GM19099 (cell line): ENCODE results near the gene ST14.

Source experiments
- POLR2A ChIP-seq: IDR thresholded peaks from 3 replicates; pipeline ENCODE4 v1.6.1; 2011; ENCODE audit warnings: low read depth; ENCODE audit not compliant: insufficient read length; ENCODE audit errors: extremely low read depth

ST14 gene

DNA sequence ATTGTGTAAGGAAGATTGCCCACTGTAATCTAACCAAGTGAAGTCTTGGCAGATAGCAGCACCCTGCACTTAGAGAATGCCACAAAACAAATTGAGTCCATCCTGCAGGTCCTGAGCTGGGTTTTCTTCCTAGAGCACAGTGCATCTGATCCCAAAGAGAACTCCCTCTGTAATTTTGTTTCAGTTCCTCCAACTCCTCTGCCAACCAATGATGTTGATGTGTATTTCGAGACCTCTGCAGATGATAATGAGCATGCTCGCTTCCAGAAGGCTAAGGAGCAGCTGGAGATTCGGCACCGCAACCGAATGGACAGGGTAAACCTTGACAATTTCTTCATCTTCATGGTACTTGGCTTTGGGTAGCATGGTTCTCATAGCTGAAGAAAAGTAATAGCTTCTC, 33.1 kb upstream of the ST14 start:
- no peak for TF ChIP-seq POLR2A

DNA sequence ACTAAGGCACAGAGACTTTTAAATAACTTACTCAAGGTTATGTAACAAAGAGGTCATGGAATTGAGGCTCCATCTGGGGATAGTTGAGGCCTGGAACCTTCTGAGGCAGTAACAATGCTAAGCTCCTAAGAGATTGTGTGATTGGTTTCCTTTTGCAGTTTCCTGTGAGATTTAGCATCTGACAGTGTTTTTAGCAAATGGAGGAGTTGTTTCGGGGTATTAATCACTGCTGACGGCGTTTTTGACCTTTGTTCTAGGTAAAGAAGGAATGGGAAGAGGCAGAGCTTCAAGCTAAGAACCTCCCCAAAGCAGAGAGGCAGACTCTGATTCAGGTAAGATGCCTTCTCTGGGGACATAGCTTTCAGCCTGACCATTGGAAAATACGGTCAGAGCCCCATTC, 32.1 kb upstream of the ST14 start:
- no peak for TF ChIP-seq POLR2A

DNA sequence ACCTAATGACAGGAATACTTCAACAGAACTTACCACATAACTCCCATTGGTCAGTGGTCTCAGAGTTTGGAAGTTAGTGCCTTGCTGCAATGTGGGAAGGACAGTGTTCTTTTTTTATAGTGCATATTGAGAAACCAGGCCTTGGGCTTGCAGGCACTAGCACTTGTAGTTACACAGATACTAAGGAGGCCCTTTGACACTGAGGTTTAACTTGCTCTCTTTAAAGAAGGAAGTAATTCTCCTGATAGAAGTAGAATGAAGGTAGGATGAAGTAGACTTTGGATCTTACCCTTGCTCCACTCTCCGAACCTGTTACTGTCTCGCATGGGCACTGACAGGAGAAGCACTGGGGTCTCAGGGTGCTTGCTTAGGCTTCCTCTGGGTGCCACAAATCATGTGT, 31.0 kb upstream of the ST14 start:
- no peak for TF ChIP-seq POLR2A

DNA sequence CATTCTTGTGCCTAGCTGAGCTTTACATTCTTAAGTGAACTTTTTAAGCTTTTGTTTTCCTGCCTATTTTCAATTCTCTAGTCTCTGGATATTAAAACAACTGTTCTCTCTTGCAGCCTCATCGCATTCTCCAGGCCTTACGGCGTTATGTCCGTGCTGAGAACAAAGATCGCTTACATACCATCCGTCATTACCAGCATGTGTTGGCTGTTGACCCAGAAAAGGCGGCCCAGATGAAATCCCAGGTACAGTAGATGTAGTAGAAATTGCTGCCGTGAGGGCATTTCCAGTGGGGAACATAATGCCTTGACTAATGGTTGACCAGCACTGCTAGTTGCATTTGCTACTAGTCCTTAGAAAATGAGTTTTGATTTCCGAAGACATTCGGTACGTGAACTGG, 29.7 kb upstream of the ST14 start:
- no peak for TF ChIP-seq POLR2A

DNA sequence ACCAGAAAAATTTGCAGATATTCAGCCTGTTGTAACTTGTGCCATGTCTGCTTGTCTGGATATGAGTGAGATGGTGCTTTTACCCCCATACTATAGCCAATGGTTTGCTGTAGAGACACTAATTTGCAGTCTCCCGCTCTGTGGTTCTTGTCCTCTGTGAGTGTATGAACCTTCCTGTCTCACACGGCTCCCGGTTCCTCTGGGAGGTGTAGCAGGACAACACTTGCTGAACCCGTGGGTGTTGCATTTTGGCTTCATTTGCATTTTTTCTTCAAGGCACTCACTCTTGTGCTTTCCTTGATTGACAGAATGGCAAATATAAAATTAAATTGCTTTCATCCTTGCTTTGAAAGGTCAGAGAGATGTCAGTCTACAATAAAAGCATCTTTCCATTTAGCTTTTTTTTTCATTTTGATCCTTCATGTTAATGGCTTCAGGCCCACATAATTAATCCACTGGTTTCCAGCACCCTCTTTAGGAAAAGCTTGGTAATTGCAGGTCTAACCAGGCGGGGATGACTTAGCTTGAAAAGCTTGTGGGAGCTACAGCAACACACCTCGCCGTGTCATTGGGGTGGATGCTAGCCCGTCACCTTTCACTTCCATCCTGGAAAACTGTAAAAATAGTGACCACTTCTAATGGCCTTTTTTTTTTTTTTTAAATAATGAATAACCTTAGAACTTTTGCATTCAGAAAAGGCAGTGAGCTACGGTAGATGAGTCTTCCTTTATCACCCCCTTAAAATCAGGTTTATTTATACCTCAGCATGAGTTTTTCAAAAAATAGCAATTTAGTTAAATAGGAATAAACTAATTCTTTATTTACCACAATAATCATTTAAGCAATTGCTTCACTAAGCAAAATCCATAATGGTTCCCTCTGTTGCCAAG, 27.4 kb upstream of the ST14 start:
- no peak for TF ChIP-seq POLR2A

DNA sequence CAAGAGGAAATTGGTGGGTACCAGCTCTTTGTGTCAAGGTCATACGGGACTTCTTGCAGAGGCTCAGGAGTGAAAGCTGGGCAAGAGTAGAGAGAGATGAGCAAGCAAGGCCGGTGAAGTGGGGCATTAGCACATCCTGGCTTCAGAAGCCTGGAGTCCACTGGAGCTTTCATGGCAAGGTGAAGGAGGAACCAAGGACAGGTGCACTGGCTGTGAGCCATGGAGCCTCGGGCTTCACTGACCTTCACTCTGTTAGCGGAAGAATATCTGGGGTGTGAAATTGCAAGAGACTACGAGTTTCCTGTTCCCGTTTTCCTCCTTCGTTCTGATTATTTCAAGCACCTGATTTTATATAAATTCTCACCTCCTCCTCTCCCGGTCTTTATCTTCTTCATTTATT, 25.9 kb upstream of the ST14 start:
- no peak for TF ChIP-seq POLR2A

DNA sequence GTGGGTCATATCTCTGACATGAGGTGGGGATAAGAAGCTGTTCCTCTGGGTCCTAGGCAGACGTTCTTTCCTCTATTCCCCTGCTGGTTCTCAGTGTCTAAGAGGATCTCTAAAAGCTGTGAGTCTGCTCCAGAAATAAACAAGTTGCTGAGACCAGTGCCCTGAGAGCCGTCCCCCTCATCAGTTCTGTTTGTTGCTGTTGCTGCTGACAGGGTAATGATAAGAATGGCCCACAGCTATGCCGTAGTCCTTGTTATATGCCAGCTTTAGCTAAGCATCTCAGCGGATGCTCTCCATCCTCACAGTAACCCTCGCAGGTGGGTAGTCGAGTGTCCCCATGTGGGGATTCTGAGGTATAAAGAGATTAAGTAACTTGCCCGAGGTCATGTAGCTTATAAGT, 23.5 kb upstream of the ST14 start:
- TF ChIP-seq POLR2A: no peak

DNA sequence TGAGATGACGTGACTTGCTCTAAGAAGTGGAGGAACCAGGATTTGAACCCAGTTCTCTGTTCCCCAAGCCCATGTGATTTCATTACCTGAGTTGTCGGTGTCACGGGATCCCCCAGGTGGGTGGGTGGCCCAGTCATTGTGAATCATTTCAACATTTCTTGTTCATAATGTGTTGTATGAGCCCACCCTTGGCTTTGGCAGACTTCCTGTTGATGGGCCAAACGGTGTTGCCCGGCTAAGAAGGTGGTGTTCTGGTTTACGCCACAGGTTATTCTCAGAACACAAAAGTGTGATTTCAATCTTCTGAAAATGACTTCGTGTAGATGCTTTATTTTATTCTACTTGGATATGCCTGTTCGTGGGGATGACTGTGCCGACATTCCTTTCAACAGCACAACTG, 21.6 kb upstream of the ST14 start:
- no peak for TF ChIP-seq POLR2A

DNA sequence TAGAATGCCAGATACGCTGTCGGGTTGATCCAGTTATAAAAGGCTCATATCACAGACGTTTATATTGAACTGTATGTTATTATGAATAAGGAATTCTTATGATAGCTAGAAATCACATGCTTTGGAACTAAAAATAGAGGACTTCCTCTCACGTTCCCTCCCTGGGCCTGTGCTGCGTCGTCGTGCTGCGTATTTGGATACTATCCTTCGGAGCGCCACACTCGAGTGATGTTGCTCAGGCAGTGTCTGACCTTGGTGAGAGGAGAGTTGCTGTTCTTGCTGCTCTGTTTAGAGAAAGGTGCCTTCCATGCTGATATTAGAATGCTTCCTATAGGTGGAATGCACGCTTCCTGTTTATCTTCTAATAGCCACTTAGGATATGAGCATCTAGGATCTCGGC, 20.2 kb upstream of the ST14 start:
- no peak for TF ChIP-seq POLR2A

DNA sequence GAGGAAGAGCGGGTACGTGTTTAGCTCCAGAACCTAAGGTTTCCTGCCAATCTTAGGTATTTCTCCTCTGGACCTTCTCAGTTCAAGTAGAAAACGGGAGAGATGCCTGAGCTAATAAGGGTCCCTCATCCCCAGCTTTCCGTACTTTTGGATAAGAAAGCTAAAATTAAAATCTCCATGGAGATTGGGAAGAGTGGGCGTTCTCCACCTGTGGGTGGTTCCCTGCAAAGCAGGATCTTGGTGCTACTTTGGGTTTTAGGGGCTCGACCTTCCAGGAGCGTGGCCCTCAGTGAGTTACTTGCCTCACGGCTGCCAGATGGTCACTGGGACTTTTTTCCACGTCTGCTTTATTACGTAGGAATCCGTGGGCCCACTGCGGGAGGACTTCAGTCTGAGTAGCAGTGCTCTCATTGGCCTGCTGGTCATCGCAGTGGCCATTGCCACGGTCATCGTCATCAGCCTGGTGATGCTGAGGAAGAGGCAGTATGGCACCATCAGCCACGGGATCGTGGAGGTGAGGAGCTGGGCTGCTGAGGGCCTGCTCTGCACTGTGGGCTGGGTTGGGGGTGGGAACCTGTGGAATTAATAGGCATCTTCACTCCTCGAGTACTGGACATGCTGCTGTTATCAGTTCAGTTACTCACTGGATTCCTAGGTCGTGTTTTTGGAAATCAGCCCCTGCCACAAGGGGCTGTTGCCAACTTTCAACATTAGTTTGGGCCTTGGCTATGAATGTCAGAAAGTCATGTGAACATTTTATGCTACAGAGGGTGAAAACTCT, 17.8 kb upstream of the ST14 start:
- TF ChIP-seq POLR2A: no peak

DNA sequence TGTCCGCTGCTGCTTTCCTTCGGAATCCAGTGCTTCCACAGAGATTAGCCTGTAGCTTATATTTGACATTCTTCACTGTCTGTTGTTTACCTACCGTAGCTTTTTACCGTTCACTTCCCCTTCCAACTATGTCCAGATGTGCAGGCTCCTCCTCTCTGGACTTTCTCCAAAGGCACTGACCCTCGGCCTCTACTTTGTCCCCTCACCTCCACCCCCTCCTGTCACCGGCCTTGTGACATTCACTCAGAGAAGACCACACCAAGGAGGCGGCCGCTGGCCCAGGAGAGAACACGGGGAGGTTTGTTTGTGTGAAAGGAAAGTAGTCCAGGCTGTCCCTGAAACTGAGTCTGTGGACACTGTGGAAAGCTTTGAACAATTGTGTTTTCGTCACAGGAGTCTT, 15.4 kb upstream of the ST14 start:
- no peak for TF ChIP-seq POLR2A

DNA sequence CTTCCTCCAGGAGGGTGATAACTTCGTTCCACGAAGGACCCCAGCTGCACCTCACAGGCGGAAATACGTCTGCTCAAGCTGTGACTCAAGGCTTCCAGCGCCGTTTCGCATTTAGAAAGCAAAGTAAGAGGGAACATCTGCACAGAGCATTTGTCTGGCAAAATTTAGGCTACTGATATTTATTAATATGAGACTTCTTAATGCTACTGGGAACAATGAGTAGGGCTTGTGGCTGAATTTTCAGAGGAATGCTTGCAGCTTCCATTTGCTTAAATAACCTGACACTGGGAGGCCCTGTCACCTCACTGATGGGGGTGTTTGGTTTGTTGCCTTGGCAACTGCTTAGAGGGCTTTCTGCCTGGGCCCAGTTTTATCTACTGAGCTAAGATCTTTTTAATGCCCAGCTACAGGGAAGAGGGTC, 14.7 kb upstream of the ST14 start:
- TF ChIP-seq POLR2A: no peak

DNA sequence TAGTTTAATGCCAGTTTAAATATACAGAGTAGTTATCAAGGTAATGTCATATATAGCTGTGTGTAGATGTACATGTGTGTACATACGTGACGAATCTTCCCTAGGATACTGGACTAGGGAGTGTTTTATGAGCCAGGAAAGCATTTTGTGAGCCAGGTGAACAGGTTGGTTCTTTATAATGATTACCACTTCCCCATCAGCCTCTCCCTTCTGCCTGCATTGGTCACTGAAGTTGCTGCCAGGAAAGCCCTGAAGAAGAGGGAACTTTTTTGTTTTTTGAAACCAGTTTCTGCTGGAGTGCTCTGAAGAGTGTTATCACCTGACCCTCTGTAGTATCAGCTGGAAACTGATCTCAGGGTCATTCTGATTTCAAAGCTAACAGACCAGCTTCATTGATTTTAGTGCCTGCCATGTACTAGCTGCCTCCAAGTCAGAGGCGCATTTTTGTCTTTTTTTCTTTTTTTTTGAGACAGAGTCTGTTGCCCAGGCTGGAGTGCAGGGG, 14.2 kb upstream of the ST14 start:
- no peak for TF ChIP-seq POLR2A

DNA sequence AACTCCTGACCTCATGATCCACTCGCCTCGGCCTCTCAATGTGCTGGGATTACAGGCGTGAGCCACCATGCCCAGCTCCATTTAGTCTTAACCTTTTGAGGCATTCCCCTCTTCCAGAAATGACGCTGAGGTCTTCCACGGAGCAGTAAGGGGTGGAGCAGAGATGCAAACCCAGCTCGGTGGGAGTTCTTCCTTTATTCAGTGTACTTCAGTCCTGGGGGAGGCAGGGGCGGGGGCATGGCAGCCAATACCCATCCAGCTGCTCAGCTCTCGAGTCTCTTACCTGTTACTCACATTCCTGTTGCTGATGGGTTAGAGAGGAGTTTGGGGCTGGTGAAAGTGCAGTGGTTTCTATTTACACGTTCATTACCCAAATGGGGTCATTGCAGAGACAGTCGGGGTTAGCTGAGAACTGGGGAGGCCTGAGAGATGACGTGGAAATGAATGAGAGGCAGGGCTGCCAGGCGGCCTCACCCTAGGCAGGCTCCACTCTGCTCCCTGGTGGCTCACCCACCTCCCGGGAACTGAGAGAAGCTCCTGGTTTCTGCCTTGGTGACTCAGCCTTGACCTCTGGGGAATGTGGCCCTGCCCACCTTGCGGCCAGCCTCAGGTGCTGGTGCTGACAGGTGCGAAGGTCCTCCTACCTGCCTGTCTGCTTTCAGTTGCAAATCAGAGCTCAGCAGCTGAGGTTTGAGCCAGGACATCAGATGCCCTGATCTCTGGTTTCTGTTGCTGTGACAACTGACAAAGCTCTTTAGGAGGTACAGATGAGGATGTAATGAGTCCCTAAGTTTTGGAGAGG, 13.4 kb upstream of the ST14 start:
- TF ChIP-seq POLR2A: no peak

DNA sequence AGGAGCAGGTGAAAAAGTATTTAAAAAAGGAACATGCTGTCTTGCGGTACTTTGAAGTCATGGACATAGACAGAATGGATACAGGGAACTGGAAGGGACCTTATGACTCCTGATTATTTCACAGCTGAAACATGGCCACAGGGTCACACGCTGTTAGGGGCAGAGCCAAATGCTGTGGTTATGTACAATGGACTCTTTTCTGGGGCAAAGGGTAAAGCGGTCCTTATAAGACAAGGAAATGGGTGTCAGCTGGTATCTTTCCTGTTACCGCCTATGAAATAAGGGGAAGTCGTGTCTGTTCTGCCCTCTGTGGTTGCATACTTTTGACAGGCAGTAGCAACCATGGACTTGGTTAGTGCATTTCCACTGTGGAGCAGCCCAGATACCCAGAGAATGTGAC, 12.8 kb upstream of the ST14 start:
- TF ChIP-seq POLR2A: no peak

DNA sequence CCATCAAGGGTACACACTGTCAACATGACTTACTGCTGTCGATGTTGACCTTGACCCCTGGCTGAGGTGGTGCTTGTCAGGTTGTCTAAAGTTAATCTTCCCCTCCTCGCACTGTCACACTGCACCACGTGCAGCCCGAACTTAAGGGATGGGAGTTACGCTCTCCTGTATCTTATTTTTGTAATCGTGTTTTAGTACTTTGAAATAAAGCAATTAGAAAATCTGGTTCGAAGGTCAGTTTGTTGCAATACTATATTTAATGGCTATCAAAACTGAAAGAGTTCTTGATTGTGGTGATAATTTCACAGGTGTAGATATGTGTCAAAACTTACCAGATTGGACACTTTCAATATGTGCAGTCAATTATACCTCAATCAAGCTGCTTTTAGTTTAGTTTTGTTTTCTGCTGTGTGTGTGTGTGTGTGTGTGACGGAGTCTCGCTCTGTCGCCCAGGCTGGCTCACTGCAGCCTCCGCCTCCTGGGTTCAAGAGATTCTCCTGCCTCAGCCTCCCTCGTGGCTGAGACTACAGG, 10.7 kb upstream of the ST14 start:
- TF ChIP-seq POLR2A: no peak

DNA sequence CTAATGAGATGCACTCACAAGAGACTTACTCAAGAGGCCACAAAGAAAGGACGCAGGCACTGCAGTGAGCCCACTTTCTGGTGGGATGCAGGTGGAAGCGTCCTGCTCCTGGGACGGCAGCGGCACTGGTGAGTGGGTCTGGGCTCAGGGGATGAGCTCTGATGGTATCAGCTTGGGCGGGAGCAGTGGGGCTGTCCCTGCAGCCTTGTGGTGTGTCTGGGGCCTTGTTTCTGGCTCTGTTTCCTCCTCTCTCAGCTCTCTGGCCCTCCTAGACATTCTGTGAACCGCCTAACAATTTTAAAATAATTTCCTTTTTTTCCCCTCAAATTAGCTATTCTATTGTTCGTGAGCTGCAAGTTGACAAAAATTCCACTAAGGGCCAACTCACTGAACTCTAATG, 8.8 kb upstream of the ST14 start:
- no peak for TF ChIP-seq POLR2A
